Endothelial cell of umbilical vein (primary cell): ENCODE results near the gene CDC37L1.

ENCODE experiments used
- CTCF ChIP-seq, 2 donors: IDR thresholded peaks; 1 replicate in 1 of 2; 2 replicates in 1 of 2; pipeline ENCODE4 v1.5.1; 2011; ENCODE audit warnings: low read length in 2 of 2, mild to moderate bottlenecking in 2 of 2, moderate library complexity in 2 of 2, control low read depth in 1 of 2, inconsistent platforms in 1 of 2, low read depth in 1 of 2; ENCODE audit not compliant: insufficient read depth in 1 of 2; ENCODE audit errors: extremely low read depth in 1 of 2
- POLR2AphosphoS5 ChIP-seq: IDR thresholded peaks from 2 replicates; pipeline ENCODE4 v1.6.1; 2012; ENCODE audit warnings: low read depth, mild to moderate bottlenecking, control low read depth, low read length, moderate library complexity; ENCODE audit not compliant: insufficient read depth

GRCh38 chr9:4713849-4714248 is 34.5 kb downstream of the CDC37L1 start:
- TF ChIP-seq CTCF (IDR thresholded peaks at IDR 0.05; ENCODE audit: extremely low read depth in 1 of 2, insufficient read depth in 1 of 2, low read depth in 1 of 2, low read length in 2 of 2) (no peak), POLR2AphosphoS5 (no peak)
